ENCODE results near the gene MED17. TPM values are rescaled to one million over a fixed set of nuclear protein-coding genes. Genes with fewer than 3 reads are reported as not detected.
A peak's percentile ranks its signal among the peaks of the same experiment; 100 is the strongest.

MED17 gene
- polyA plus RNA-seq = 82.7 and 85.6 TPM in 2 replicates
- 117 TPM in 2 replicates for polyA minus RNA-seq

- H3K9me3 ChIP-seq (ENCODE audit: low read length) = no peaks in the 10 kb centered on the region
- peaks cover 19% of the 10 kb centered on the region for H4K20me1 ChIP-seq (ENCODE audit: insufficient read depth)
- TF ChIP-seq SMC3 (conservative IDR thresholded peaks at IDR 0.05; ENCODE audit: poor library complexity) = no peak
- peak; percentile 9 for TF ChIP-seq RAD21 (conservative IDR thresholded peaks at IDR 0.05)
- TF ChIP-seq EZH2 (IDR thresholded peaks at IDR 0.05; ENCODE audit: borderline replicate concordance, insufficient read depth, low read length, poor library complexity, severe bottlenecking) = no peak
- TF ChIP-seq POLR2AphosphoS5 (IDR thresholded peaks at IDR 0.05) = peak; percentile 99
- peak; percentile 58 for TF ChIP-seq CTCF (IDR thresholded peaks at IDR 0.05; ENCODE audit: poor library complexity, severe bottlenecking)
- peak; percentile 84 for TF ChIP-seq MXI1 (conservative IDR thresholded peaks at IDR 0.05; ENCODE audit: poor library complexity, severe bottlenecking)
- peak; percentile 73 for TF ChIP-seq TAF1 (IDR thresholded peaks at IDR 0.05; ENCODE audit: low read depth)
- TF ChIP-seq REST (IDR thresholded peaks at IDR 0.05; ENCODE audit: borderline replicate concordance) = peak; percentile 94
- no peak for TF ChIP-seq EP300 (conservative IDR thresholded peaks at IDR 0.05; ENCODE audit: poor library complexity, severe bottlenecking)
- H3F3A ChIP-seq (ENCODE audit: insufficient read depth, low read length, poor library complexity, severe bottlenecking) = peaks cover 4% of the 10 kb centered on the region
- no peaks in the 10 kb centered on the region for H3K36me3 ChIP-seq (ENCODE audit: insufficient read depth, low read length)
- H3K4me2 ChIP-seq (ENCODE audit: low read length) = peak within 1 kb of the TSS; percentile 98
- peak within 1 kb of the TSS; percentile 74 for H3K4me3 ChIP-seq (ENCODE audit: low read length)
- no peaks in the 10 kb centered on the region for H3K27me3 ChIP-seq (ENCODE audit: insufficient read depth, low read depth, low read length)
- peaks cover 54% of the 10 kb centered on the region for H3K79me2 ChIP-seq (replicated peaks; ENCODE audit: insufficient read depth, low read length)
- H3K27ac ChIP-seq (ENCODE audit: low read length) = peak within 1 kb of the TSS; percentile 97
- no peaks in the 10 kb centered on the region for H3K9me2 ChIP-seq (ENCODE audit: insufficient read depth, low read length)
- peak within 1 kb of the TSS; percentile 99 for H3K9ac ChIP-seq (ENCODE audit: low read length)
- peak within 1 kb of the TSS; percentile 97 for H2AFZ ChIP-seq (ENCODE audit: low read depth, low read length)
These were observed at the start of gene MED17 for GRCh38 chr11:93784145-93784934. Gene MED17, plus strand, starts transcription at chr11:93784282. Its CDS starts 232 bp downstream, at chr11:93784514.

- no peaks in the 10 kb centered on the region for H3K27me3 ChIP-seq (ENCODE audit: insufficient read depth, low read depth, low read length)
- H3K9me2 ChIP-seq (ENCODE audit: insufficient read depth, low read length) = no peaks in the 10 kb centered on the region
- H3K4me2 ChIP-seq (ENCODE audit: low read length) = no peak overlapping the region
- peaks cover 19% of the 10 kb centered on the region for H3K36me3 ChIP-seq (ENCODE audit: insufficient read depth, low read length)
- no peaks in the 10 kb centered on the region for H4K20me1 ChIP-seq (ENCODE audit: insufficient read depth)
- no peaks in the 10 kb centered on the region for H3F3A ChIP-seq (ENCODE audit: insufficient read depth, low read length, poor library complexity, severe bottlenecking)
- H3K9ac ChIP-seq (ENCODE audit: low read length) = no peak overlapping the region
- TF ChIP-seq RAD21 (conservative IDR thresholded peaks at IDR 0.05) (no peak), TAF1 (IDR thresholded peaks at IDR 0.05; ENCODE audit: low read depth) (no peak), POLR2AphosphoS5 (IDR thresholded peaks at IDR 0.05) (no peak), EZH2 (IDR thresholded peaks at IDR 0.05; ENCODE audit: borderline replicate concordance, insufficient read depth, low read length, poor library complexity, severe bottlenecking) (no peak), REST (IDR thresholded peaks at IDR 0.05; ENCODE audit: borderline replicate concordance) (no peak), MXI1 (conservative IDR thresholded peaks at IDR 0.05; ENCODE audit: poor library complexity, severe bottlenecking) (no peak), SMC3 (conservative IDR thresholded peaks at IDR 0.05; ENCODE audit: poor library complexity) (no peak), CTCF (IDR thresholded peaks at IDR 0.05; ENCODE audit: poor library complexity, severe bottlenecking) (no peak), EP300 (conservative IDR thresholded peaks at IDR 0.05; ENCODE audit: poor library complexity, severe bottlenecking) (no peak)
- H3K9me3 ChIP-seq (ENCODE audit: low read length) = no peaks in the 10 kb centered on the region
- H3K4me3 ChIP-seq (ENCODE audit: low read length) = no peak overlapping the region
- peaks cover 22% of the 10 kb centered on the region for H3K79me2 ChIP-seq (replicated peaks; ENCODE audit: insufficient read depth, low read length)
- no peak overlapping the region for H2AFZ ChIP-seq (ENCODE audit: low read depth, low read length)
- H3K27ac ChIP-seq (ENCODE audit: low read length) = no peak overlapping the region
These were observed 49.5 kb upstream of the MED17 start for GRCh38 chr11:93734427-93735222.
